ENCODE data around the gene EFNB2.

EFNB2 gene

GRCh38 chr13:106573868-106574267 lies 38.4 kb upstream of the EFNB2 start:
- TF ChIP-seq, protein P1, sequence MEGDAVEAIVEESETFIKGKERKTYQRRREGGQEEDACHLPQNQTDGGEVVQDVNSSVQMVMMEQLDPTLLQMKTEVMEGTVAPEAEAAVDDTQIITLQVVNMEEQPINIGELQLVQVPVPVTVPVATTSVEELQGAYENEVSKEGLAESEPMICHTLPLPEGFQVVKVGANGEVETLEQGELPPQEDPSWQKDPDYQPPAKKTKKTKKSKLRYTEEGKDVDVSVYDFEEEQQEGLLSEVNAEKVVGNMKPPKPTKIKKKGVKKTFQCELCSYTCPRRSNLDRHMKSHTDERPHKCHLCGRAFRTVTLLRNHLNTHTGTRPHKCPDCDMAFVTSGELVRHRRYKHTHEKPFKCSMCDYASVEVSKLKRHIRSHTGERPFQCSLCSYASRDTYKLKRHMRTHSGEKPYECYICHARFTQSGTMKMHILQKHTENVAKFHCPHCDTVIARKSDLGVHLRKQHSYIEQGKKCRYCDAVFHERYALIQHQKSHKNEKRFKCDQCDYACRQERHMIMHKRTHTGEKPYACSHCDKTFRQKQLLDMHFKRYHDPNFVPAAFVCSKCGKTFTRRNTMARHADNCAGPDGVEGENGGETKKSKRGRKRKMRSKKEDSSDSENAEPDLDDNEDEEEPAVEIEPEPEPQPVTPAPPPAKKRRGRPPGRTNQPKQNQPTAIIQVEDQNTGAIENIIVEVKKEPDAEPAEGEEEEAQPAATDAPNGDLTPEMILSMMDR (IDR thresholded peaks at IDR 0.05; ENCODE audit: insufficient read depth, low read length), result no peak
- TF ChIP-seq GABPA (IDR thresholded peaks at IDR 0.05; ENCODE audit: low read depth) (no peak), POLR2AphosphoS5 (IDR thresholded peaks at IDR 0.05; ENCODE audit: low read depth) (no peak), REST (IDR thresholded peaks at IDR 0.05; ENCODE audit: insufficient replicate concordance, low read depth) (no peak), SPI1 (IDR thresholded peaks at IDR 0.05; ENCODE audit: borderline replicate concordance, low read depth) (no peak)
- H3K27me3 ChIP-seq (ENCODE audit: insufficient read depth, poor library complexity, severe bottlenecking), result no peaks in the 10 kb centered on the region
- no peak overlapping the region for H3K4me3 ChIP-seq (replicated peaks; ENCODE audit: insufficient read depth, low read length)
- no peak for DNase-seq (ENCODE audit: low read depth in 1 of 2, low spot score in 1 of 2)
- no peak overlapping the region for H3K27ac ChIP-seq (replicated peaks)

DNA sequence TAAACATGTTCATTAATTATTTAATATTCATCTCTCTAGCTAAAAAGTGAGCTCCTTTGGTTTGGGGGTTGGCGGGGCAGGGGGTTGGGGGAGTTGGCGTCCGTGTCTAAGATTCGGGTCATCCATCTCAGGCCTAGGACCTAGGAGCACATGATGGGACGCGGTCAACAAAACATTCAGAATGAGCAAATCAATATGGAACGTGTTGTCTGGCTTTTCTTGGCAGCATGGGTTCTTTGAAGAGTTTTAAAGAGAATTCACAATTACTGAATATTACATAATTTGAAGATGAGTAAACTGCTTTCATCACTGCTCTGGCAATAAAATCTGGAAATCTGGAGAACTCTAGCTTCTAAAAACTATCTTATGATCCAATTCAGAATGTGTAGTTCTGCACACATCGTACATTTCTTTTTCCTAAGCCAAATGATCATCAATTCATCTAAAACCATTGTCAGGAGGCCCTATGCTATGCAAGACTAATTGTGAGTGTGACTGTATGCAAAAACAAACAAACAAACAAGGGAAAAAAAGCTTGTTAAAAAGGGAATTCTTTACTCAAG lies 37.9 kb upstream of the EFNB2 start:
- Histone ChIP-seq H3K27me3 (ENCODE audit: insufficient read depth, poor library complexity, severe bottlenecking) (no peaks in the 10 kb centered on the region), H3K27ac (replicated peaks) (no peak overlapping the region), H3K4me3 (replicated peaks; ENCODE audit: insufficient read depth, low read length) (no peak overlapping the region)
- no peak for TF ChIP-seq GABPA (IDR thresholded peaks at IDR 0.05; ENCODE audit: low read depth)
- no peak for TF ChIP-seq REST (IDR thresholded peaks at IDR 0.05; ENCODE audit: insufficient replicate concordance, low read depth)
- TF ChIP-seq, protein P1 (IDR thresholded peaks at IDR 0.05; ENCODE audit: insufficient read depth, low read length), result no peak
- no peak for TF ChIP-seq SPI1 (IDR thresholded peaks at IDR 0.05; ENCODE audit: borderline replicate concordance, low read depth)
- no peak for TF ChIP-seq POLR2AphosphoS5 (IDR thresholded peaks at IDR 0.05; ENCODE audit: low read depth)
- DNase-seq (ENCODE audit: low read depth in 1 of 2, low spot score in 1 of 2), result no peak

DNA sequence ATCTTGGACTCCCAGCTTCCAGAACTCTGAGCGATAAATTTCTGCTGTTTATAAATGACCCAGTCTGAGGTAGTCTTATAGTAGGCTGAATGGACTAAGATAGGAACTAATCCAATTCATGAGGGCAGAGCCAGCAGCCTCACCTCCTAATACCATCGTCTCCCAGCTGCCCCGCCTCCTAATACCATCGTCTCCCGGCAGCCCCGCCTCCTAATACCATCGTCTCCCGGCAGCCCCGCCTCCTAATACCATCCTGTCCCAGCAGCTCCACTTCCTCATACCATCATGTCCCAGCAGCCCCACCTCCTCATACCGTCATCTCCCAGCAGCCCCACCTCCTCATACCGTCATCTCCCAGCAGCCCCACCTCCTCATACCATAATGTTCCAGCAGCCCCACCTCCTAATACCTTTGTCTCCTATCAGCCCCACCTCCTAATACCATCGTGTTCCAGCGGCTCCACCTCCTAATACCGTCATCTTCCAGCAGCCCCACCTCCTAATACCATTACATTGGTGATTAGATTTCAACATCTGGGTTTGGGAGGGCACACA lies 34.9 kb upstream of the EFNB2 start:
- no peak for DNase-seq (ENCODE audit: low read depth in 1 of 2, low spot score in 1 of 2)
- H3K27me3 ChIP-seq (ENCODE audit: insufficient read depth, poor library complexity, severe bottlenecking), result no peaks in the 10 kb centered on the region
- no peak overlapping the region for H3K27ac ChIP-seq (replicated peaks)
- H3K4me3 ChIP-seq (replicated peaks; ENCODE audit: insufficient read depth, low read length), result no peak overlapping the region
- TF ChIP-seq REST (IDR thresholded peaks at IDR 0.05; ENCODE audit: insufficient replicate concordance, low read depth), result no peak
- no peak for TF ChIP-seq GABPA (IDR thresholded peaks at IDR 0.05; ENCODE audit: low read depth)
- TF ChIP-seq POLR2AphosphoS5 (IDR thresholded peaks at IDR 0.05; ENCODE audit: low read depth), result no peak
- TF ChIP-seq, protein P1 (IDR thresholded peaks at IDR 0.05; ENCODE audit: insufficient read depth, low read length), result no peak
- TF ChIP-seq SPI1 (IDR thresholded peaks at IDR 0.05; ENCODE audit: borderline replicate concordance, low read depth), result no peak

Data from HL-60 (cell line).